Stimulated activated CD8-positive, alpha-beta memory T cell treated with anti-CD3 and anti-CD28 coated beads, Interleukin-15, amount 100 ng/mL, for 24 hours (primary cell): ENCODE measurements around the gene OR13G1.
"Not testable (repeated sequence)": the region's sequence is repeated elsewhere in the genome, so short reads cannot be mapped to it uniquely, and the experiment has no call there.

ENCODE experiments used
- DNase-seq: peaks from one replicate; pipeline ENCODE4 v3.0.0-alpha.2; 2020; ENCODE audit warnings: low read depth

The OR13G1 gene

GRCh38 chr1:247679639-247680038, at the start of gene OR13G1:
Gene OR13G1 (minus strand): TSS chr1:247679739. CDS start chr1:247673041, 6,698 bp downstream.
- no peak for DNase-seq

GRCh38 chr1:247721222-247721621, 41.7 kb upstream of the OR13G1 start:
- DNase-seq: no peak

GRCh38 chr1:247716546-247716945, 37.0 kb upstream of the OR13G1 start, which contains the start of gene OR6F1:
Gene OR6F1 (minus strand): TSS chr1:247716646. CDS start chr1:247712755, 3,891 bp downstream.
- DNase-seq: no peak

GRCh38 chr1:247713753-247714152, 34.2 kb upstream of the OR13G1 start:
- no peak for DNase-seq

GRCh38 chr1:247710681-247711080, 31.1 kb upstream of the OR13G1 start:
- not testable (repeated sequence) for DNase-seq

- DNase-seq: no peak
Measured at GRCh38 chr1:247701338-247701737, 21.8 kb upstream of the OR13G1 start.

GRCh38 chr1:247681288-247681897, 1.9 kb upstream of the OR13G1 start:
- DNase-seq: no peak

- no peak for DNase-seq
Measured at GRCh38 chr1:247680171-247680570, 632 bp upstream of the OR13G1 start.

GRCh38 chr1:247669225-247669624, 10.3 kb downstream of the OR13G1 start:
- no peak for DNase-seq

- no peak for DNase-seq
Measured at GRCh38 chr1:247656221-247656875, 23.2 kb downstream of the OR13G1 start.

- DNase-seq: no peak
Measured at GRCh38 chr1:247653040-247653439, 26.5 kb downstream of the OR13G1 start.

- DNase-seq: no peak
Measured at GRCh38 chr1:247647864-247648263, 31.7 kb downstream of the OR13G1 start.

- DNase-seq: no peak
Measured at GRCh38 chr1:247646867-247647266, 32.7 kb downstream of the OR13G1 start.

GRCh38 chr1:247642742-247643141, 36.8 kb downstream of the OR13G1 start:
- no peak for DNase-seq

- peak; percentile 7 for DNase-seq
Measured at GRCh38 chr1:247639381-247639981, 40.1 kb downstream of the OR13G1 start.

- DNase-seq: no peak
Measured at GRCh38 chr1:247638781-247639180, 40.8 kb downstream of the OR13G1 start.

GRCh38 chr1:247638011-247638410, 41.5 kb downstream of the OR13G1 start:
- DNase-seq: no peak

GRCh38 chr1:247627951-247628350, 51.6 kb downstream of the OR13G1 start:
- DNase-seq: no peak
